ENCODE measurements around the gene CYB561D2. TPM values are rescaled to one million over a fixed set of nuclear protein-coding genes. Genes with fewer than 3 reads are reported as not detected.

CYB561D2 gene
- total RNA-seq, 4 donors from 2014 or later: 4.7 to 10.9 (median 9.0) TPM

GRCh38 chr3:50373146-50374051 lies 22.7 kb downstream of the CYB561D2 start:
- no peak for TF ChIP-seq POLR2AphosphoS5 (IDR thresholded peaks at IDR 0.05)
- no peak for TF ChIP-seq POLR2A (IDR thresholded peaks at IDR 0.05)
- no peak for TF ChIP-seq CTCF (IDR thresholded peaks at IDR 0.05)
- TF ChIP-seq EP300 (IDR thresholded peaks at IDR 0.05): no peak
- Histone ChIP-seq H3K36me3 (no peaks in the 10 kb centered on the region), H3K27me3 (peaks cover 5% of the 10 kb centered on the region), H3K9me3 (no peaks in the 10 kb centered on the region), H3K27ac (no peak overlapping the region), H3K4me3 (no peak overlapping the region), H3K4me1 (no peaks in the 10 kb centered on the region)
- 28 to 49% methylated on average over 7 to 12 of the region's 12 CpGs for WGBS, 2 donors (ENCODE audit: low coverage in 1 of 2)
- ATAC-seq: no peak

- H3K4me1 ChIP-seq: no peaks in the 10 kb centered on the region
- H3K36me3 ChIP-seq: no peaks in the 10 kb centered on the region
- ATAC-seq: no peak
- no peaks in the 10 kb centered on the region for H3K9me3 ChIP-seq
- H3K27me3 ChIP-seq: peaks cover 5% of the 10 kb centered on the region
- H3K27ac ChIP-seq: no peak overlapping the region
- no peak overlapping the region for H3K4me3 ChIP-seq
- 57 to 78% methylated on average over 3 to 9 of the region's 22 CpGs for WGBS, 2 donors (ENCODE audit: low coverage in 1 of 2)
- TF ChIP-seq EP300 (IDR thresholded peaks at IDR 0.05) (no peak), POLR2AphosphoS5 (IDR thresholded peaks at IDR 0.05) (no peak), POLR2A (IDR thresholded peaks at IDR 0.05) (no peak), CTCF (IDR thresholded peaks at IDR 0.05) (no peak)
These were observed 23.9 kb downstream of the CYB561D2 start for GRCh38 chr3:50374363-50375257.

GRCh38 chr3:50375258-50375931 lies 24.7 kb downstream of the CYB561D2 start:
- Histone ChIP-seq H3K27ac (no peak overlapping the region), H3K9me3 (no peaks in the 10 kb centered on the region), H3K4me1 (no peaks in the 10 kb centered on the region), H3K36me3 (no peaks in the 10 kb centered on the region), H3K27me3 (peaks cover 5% of the 10 kb centered on the region), H3K4me3 (no peak overlapping the region)
- no peak for ATAC-seq
- 83% methylated on average over 1 of the region's 7 CpGs; no CpG with 5 or more reads in 1 of the 2 donors for WGBS, 2 donors (ENCODE audit: low coverage in 1 of 2)
- no peak for TF ChIP-seq EP300 (IDR thresholded peaks at IDR 0.05)
- no peak for TF ChIP-seq POLR2AphosphoS5 (IDR thresholded peaks at IDR 0.05)
- TF ChIP-seq POLR2A (IDR thresholded peaks at IDR 0.05): no peak
- no peak for TF ChIP-seq CTCF (IDR thresholded peaks at IDR 0.05)

- H3K36me3 ChIP-seq: no peaks in the 10 kb centered on the region
- no peak for ATAC-seq
- no peak overlapping the region for H3K27ac ChIP-seq
- TF ChIP-seq POLR2A (IDR thresholded peaks at IDR 0.05) (no peak), CTCF (IDR thresholded peaks at IDR 0.05) (no peak), POLR2AphosphoS5 (IDR thresholded peaks at IDR 0.05) (no peak), EP300 (IDR thresholded peaks at IDR 0.05) (no peak)
- H3K27me3 ChIP-seq: no peaks in the 10 kb centered on the region
- no CpG with 5 or more reads among the region's 6 CpGs for WGBS, 2 donors (ENCODE audit: low coverage in 1 of 2)
- no peak overlapping the region for H3K4me3 ChIP-seq
- H3K4me1 ChIP-seq: no peaks in the 10 kb centered on the region
- no peaks in the 10 kb centered on the region for H3K9me3 ChIP-seq
These were observed 27.4 kb downstream of the CYB561D2 start for GRCh38 chr3:50378024-50378423.
